HG02981 (cell line): Measurements from ENCODE around the gene PLAGL1.
A peak's percentile ranks its signal among the peaks of the same experiment; 100 is the strongest.
"Not testable (repeated sequence)": the region's sequence is repeated elsewhere in the genome, so short reads cannot be mapped to it uniquely, and the experiment has no call there.

Experiments
- ATAC-seq: cut with Tn5 transposase; IDR thresholded peaks from one replicate; pipeline ENCODE4 v1.9.1; 2021; ENCODE audit warnings: mild to moderate bottlenecking, moderate library complexity; ENCODE audit not compliant: unreplicated experiment

The PLAGL1 gene, protein sequence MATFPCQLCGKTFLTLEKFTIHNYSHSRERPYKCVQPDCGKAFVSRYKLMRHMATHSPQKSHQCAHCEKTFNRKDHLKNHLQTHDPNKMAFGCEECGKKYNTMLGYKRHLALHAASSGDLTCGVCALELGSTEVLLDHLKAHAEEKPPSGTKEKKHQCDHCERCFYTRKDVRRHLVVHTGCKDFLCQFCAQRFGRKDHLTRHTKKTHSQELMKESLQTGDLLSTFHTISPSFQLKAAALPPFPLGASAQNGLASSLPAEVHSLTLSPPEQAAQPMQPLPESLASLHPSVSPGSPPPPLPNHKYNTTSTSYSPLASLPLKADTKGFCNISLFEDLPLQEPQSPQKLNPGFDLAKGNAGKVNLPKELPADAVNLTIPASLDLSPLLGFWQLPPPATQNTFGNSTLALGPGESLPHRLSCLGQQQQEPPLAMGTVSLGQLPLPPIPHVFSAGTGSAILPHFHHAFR

DNA sequence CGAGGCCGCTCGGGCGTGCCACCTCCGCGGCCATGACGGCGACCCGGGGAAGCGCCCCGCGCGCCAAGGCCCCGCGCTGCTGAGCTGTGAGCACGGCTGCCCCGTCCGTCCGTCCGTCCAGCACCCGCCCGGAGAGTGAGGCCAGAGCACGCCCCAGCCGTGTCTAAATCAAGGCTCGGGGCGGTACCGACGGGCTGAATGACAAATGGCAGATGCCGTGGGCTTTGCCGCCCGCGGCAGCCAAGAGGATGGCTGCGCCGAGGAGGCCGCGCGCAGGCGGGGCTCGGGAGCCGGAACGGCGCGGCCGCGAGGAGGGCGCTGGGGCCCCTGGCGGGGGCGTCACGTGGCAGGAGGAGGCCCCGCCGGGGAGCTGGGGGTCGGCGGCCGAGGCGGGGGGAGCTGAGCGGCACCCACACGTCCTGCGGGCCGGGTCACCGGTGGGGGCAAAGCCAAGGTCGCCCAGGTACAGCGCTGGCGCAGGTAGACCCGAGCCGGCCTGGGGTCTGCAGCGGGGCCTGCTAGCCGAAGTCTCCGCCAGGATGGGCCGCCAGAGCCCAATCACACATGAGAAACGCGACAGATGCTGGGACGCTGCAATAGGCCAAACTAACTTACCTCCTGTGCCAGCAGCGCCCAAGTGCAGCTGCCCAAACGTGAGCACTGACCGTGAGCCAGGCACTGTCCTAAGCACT lies at the start of gene PLAGL1:
TSS of gene PLAGL1 (minus strand) at position 140 of the 692 bp plus-strand sequence. CDS start 60,123 bp downstream, outside the sequence.
- ATAC-seq: peak; percentile 68

DNA sequence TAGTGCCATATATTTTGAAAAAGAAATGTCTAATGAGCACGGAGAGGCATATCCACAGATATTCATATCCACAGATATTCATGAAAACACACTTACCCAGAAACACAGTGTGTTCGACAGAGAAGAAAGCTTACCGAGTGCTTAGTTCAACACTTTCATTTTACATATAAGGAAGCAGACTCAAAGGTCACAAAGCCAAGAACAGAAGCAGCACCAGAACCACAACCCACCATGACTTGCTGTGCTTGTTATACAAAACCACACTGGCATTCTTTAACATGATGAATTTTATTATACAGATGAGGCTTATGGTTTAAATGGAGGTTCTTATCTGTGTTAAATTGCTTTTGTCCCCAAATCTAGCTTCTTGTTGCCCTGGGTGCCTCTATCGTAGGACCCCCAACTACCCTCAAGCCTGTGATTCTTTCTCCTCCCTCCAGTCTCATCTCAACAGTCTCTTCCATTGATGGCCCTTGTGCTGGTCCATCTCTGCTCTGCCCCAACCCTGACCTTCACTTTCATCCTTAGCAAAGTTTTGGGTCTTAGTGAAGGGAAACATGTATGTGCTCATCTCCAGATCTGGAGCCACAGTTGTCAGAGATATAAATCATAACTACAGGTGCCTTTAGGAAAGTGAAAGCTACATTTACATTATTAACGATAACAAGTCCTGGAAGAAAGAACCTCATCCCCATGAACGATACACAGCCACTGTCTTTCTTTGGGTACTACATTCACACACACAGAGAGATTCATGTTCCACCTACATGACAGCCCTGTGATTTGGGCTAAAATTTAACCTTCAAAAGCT lies 47.3 kb upstream of the PLAGL1 start:
- ATAC-seq: peak; percentile 82

DNA sequence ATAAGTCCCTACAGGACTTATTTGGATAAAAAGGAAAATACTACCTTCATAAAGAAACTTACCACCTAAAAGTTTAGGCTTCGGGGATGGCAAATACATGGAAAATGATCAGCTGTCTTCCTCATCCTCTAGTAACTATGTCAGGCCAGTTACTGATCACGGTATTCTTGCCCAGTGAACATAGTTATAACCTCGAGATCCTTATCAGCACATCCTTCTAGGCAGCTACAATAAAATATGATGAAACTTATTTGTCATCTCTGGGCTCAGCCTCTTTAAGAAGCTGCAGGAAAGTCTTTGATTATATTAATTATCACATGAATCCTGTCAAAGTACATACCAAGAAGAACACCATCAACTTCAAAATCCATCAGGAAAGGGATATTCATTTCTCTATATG lies 45.5 kb upstream of the PLAGL1 start:
- no peak for ATAC-seq

DNA sequence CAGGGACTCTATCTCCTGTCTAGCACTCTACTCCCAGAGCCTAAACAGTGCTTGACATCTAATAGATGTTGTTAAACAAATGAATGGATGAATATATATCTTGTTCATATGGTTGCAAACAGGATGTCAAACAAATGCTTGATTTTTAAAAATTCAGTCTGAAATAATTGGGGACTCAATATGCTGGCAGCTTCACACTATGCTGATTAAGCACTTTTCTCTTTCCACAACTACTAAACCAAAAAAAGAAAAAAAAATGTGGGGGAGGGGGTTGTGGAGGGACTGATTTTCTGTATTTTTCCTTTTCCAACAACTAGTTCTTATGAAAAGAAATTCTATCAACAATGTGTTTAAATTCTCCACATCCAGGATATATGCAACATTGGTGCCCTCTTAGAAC lies 44.4 kb upstream of the PLAGL1 start:
- no peak for ATAC-seq

DNA sequence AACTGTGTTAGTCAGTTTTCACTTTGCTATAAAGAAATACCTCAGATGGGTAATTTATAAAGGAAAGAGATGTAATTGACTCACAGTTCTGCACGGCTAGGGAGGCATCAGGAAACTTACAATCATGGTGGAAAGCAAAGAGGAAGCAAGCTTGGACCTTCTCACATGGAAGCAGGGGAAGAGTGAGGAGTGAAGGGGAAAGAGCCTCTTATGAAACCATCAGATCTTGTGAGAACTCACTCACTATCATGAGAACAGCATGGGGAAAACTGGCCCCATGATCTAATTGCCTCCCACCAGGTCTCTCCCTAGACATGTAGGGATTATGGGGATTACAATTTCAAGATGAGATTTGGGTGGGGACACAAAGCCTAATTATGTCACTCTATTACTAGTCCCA lies 41.3 kb upstream of the PLAGL1 start:
- no peak for ATAC-seq

DNA sequence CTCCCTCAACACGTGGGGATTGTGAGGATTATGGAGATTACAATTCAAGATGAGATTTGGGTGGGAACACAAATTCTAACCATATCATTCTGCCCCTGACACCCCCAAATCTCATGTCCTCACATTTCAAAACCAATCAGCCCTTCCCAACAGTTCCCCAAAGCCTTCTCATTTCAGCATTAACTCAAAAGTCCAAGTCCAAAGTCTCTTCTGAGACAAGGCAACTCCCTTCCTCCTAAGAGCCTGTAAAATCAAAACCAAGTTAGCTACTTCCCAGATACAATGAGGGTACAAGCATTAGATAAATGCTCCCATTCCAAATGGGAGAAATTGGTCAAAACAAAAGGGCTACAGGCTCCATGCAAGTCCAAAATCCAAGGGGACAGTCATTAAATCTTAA lies 39.6 kb upstream of the PLAGL1 start:
- no peak for ATAC-seq

DNA sequence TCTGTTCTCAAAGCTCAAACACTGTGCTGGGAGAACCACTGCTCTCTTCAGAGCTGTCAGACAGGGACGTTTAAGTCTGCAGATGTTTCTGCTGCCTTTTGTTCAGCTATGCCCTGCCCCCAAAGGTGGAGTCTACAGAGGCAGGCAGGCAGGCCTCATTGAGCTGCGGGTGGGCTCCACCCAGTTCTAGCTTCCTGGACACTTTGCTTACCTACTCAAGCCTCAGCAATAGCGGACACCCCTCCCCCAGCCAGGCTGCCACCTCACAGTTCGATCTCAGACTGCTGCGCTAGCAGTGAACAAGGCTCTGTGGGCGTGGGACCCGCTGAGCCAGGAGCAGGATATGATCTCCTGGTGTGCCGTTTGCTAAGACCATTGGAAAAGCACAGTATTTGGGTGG lies 38.6 kb upstream of the PLAGL1 start:
- ATAC-seq: not testable (repeated sequence)

DNA sequence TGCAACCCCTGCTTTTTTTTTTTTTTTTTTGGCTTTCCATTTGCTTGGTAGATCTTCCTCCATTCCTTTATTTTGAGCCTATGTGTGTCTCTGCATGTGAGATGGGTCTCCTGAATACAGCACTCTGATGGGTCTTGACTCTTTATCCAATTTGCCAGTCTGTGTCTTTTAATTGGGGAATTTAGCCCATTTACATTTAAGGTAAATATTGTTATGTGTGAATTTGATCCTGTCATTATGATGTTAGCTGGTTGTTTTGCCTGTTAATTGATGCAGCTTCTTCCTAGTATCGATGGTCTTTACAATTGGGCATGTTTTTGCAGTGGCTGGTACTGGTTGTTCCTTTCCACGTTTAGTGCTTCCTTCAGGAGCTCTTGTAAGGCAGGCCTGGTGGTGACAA lies 36.9 kb upstream of the PLAGL1 start:
- not testable (repeated sequence) for ATAC-seq

DNA sequence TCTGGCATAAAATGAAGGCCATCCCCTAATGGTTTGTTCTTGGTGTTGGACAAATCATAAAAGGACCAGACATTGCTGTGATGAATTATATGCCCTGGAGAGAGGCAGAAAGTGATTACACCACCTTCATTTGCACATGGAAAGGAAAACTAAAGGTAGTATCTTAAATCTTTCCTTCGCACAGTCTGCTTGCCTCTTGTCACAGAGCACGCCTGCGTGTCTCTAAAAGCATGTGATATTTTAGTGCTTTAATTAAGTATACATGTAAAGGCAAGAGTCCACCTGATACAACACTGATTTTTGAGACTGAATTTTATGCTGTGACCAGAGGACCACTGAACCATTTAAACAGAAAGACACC lies 28.8 kb upstream of the PLAGL1 start:
- no peak for ATAC-seq

DNA sequence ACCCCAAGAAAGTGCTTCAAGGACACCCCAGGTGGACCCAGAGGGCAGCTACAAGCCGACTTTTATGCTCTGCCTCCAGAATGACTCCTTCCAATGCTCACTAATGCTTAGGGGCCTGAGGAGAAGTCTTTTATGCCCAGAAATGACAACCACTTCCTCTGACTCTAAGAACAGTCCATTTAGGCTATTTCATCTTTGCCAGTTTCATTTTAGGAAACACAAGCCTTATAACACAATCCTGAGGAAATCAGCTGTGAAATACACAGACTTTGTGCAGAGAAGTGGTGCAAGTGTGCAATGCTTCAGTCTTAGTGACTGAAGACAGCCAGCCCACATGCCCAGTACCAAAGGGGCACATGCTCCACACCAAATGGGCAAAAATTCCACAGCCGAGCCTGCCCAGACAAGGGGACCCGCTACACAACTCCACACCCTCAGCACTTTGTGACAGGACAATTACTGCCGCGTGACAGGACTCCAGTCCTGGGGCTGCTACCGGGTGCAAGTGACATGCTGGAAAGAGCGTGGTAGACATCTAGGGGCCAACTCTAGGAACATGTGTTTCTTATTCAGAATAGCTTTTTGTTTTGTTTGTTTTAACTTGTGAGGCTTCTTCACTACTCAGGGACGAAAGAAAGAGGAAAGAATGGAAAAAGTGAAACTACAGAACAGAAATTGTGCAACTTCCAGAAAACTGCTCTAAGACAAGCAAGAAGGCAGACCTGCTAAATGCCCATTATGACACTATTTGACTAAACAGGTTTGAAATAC lies 28.2 kb upstream of the PLAGL1 start:
- no peak for ATAC-seq

DNA sequence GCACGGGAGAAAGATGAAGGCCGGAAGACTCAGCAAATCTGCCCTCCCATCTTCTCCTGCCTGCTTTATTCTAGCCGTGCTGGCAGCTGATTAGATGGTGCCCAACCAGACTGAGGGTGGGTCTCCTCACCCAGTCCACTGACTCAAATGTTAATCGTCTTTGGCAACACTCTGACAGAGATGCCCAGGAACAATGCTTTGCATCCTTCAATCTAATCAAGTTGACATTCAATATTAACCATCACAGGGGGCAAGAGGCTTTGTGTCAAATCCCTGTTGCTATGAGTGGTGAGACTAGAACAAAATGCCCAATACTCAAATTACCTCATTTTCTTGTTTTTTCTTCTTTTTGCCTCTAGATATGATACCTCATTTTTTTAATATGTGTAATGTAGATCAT lies 27.4 kb upstream of the PLAGL1 start:
- no peak for ATAC-seq

DNA sequence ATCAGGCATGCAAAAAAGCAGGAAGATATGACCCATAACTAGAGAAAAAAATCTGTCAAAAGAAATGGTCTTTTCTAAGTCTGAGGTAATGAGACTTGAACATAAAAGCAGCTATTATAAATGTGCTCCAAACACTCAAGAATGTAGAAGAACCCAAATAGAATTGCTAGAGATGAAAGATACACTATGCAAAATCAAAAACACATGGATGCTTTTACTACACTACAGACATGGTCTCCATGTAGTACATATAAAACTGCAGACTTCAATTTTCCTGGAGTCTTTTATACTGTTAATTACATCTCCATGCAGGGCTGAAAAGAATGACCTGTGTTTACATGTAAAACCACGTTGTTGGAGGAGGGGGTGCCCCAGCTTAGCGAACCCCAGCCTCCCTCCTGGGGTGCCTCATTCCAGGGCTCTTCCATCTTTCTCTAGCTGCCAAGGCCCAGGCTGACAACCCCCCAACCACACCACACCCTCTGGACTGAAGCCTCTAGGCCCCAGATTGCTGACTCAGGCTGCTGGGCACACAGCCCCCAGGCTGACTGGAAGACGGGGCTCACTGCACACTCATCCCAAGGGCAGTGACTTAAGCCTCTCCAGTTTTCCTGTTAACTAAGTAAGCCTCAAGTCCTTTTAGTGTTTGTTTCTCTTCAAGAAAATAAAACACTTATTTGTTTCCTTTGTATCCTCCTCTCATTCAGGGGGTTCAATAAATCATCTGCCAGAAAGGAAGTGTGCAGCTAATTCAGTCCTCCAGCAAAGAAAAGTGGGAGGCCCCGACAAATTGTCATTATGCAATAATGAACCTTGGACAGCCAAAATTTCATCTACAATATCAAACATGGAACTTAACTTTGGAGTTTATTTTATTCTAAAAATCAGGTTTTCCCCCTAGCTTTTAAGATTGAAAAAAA lies 26.0 kb upstream of the PLAGL1 start:
- no peak for ATAC-seq

DNA sequence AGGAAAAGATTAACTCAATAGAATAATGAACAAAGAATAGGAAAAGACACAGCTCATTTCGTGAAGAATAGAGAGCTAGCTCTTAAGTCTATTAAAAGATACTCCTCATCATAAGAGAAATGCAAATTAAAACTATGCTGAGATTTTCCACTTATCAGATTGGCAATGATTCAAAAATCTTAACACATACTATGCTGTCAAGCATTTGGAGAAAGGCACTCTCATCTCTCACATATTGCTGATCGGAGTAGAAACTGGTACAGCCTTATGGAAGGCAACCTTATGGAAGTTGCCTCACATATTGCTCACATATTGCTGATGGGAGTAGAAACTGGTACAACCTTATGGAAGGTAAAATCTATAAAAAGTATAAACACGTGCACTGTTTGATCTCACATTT lies 21.4 kb upstream of the PLAGL1 start:
- ATAC-seq: no peak

DNA sequence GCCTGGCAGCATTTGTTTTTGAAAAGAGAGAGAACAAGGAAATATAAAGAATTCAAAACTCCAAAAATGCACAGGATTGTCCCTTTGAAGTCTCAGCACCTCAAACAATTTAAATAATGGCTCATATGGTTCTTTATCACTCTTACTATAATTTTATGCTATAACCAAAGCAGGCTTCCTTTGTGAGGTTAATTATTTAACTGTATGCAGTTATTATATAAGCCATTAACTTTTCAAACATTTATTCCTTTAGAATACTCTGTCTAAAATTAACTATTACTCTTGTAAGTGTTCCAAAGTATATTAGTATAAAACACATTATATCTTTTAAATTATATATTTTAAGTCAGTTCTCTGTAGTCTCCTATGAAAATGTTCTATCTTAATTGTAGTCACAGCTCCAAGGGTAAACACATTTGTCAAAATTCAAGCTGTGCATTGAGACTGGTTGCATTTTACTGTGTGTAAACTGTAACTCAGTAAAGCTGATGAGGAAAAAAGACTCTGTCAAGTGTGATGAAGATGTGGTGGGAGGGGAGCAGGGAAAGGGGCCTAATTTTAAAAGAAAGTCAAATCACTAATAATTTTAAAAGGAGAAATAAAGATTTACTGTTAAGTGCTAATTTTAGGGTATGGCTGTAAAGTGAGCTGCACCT lies 20.0 kb upstream of the PLAGL1 start:
- no peak for ATAC-seq

DNA sequence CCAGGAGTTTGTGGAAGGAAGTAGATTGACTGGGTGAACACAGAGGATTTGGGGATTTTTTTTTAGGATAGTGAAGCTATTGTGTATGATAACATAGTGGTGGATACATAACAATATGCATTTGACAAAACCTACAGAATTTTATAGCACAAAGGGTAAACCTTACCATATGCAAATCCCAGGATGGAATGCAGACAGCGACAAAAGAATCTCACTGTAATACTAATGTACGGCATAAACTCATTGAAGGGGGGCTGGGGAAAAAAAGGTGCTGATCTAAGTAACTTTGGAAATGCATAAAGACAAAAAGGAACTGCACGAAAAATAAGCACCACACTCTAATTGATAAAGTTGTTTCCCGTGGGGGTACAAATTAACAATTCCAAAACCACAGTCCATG lies 15.2 kb upstream of the PLAGL1 start:
- ATAC-seq: no peak

DNA sequence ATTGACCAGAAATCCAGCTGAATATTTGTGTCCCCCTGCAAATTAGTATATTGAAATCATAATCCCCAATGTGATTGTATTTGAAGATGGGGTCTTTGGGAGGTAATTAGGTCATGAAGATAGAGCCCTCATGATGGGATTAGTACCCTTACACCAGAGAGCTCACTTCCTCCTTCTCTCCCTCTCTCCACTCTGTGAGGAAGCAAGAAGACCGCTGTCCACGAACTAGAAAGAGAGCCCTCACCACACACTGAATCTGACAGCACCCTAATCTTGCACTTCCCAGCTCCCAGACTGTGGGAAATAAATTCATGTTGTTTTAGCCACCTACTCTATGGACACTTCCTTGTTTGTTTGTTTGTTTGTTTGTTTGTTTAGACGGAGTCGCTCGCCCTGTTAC lies 11.9 kb upstream of the PLAGL1 start:
- ATAC-seq: no peak

DNA sequence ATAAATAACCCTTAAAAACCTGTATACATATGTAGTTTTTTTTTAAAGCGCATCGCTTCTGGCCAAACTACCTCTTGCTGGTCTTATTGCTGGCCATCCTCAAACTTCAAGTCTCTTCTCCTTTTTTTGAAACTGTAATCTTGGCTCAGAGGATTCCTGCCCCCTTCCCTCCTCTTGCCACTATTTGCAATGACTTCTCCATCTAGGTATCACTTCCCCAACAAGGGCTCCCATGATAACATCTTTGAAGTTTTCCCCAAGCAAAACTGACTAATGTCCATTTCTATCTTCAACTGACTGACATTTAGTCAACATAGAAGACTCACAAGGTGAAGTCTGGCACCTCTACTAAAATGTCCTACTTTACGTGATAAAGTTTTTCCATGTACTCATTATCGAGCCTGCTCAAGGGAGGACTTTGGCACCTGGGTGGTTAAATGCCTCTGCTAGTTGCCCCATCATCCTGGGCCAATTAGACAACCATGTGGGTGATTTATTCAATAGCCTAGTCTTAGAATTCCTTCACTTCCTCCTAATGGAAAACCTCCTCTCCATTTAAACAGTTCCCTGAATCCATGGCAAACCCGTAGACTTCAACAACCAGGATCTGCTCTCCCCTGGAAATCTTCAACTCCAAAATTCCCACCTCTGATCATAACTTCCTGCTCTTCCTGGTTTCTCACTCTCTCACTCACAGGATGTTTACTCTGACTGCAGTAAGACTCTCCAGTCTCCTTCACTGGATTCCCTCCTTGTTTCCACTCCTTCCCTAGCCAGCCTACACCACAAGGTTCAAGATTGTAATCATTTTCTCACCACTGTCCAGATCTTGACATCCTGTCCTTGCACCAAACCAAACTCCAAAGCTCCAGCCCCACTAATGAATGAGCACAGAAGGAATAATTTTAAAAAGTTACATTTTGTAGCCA lies 9.4 kb upstream of the PLAGL1 start:
- no peak for ATAC-seq

DNA sequence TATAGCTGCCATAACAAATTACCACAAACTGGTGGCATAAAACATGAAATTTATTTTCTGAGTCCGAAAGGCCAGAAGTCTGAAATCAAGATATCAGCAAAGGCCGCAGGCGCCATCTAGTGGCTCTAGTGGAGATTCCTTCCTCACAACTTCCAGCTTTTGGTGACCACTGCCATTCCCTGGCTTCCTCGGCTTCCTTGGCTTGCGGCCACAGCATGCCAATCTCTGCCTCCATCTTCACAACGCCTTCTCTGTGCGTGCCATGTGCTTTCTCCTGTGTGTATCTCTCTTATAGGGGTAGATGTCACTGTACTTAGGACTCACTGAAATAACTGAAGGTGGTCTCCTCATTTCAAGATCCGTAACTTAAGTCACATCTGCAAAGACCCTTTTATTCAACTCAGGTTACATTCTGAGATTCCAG lies 5.4 kb upstream of the PLAGL1 start:
- ATAC-seq: no peak
